K562 (cell line): ENCODE data around the gene IRX3. TPM values are rescaled to one million over a fixed set of nuclear protein-coding genes. Genes with fewer than 3 reads are reported as not detected.

Source experiments
- GTF2A2 ChIP-seq: IDR thresholded peaks from 2 replicates; pipeline ENCODE4 v1.6.1; 2016; ENCODE audit warnings: mild to moderate bottlenecking, missing genetic modification characterization, missing compliant biosample characterization
- SMARCA5 ChIP-seq: fragments of 450-650 bp; IDR thresholded peaks from 2 replicates; pipeline ENCODE4 v1.6.1; 2016
- TSHZ1 ChIP-seq: fragments of 250-450 bp; sonication (Bioruptor Pico); IDR thresholded peaks from 2 replicates; pipeline ENCODE4 v1.4.0; 2020; ENCODE audit warnings: mild to moderate bottlenecking, moderate library complexity
- ZNF121 ChIP-seq: sonication (generic); formaldehyde crosslinking; conservative IDR thresholded peaks from 2 replicates; pipeline ENCODE4 v1.8.0; 2022; ENCODE audit warnings: missing genetic modification reagents
- polyA plus RNA-seq, 8 experiments: library from polyadenylated mRNA; depleted of rRNA in 4 of 8; stranded (reverse) in 5 of 8; unstranded in 3 of 8; fragments of >200 nt; fragmentation: Nextera tagmentation in 2 of 8; fragmentation: Illumina TruSeq in 1 of 8; extraction: Ambion mirVana in 2 of 8; extraction: Trizol in 1 of 8; gene quantifications; 2 replicates each; pipeline versions ENCODE4 v1.2.1 to v1.2.3, GENCODE V29; 2011 to 2014; ENCODE audit warnings: inconsistent platforms in 1 of 8, missing spikeins in 1 of 8
- total RNA-seq, 7 experiments: library from RNA; depleted of rRNA in 6 of 7; stranded (reverse); fragments of >200 nt in 6 of 7; fragmentation: Illumina TruSeq in 2 of 7; extraction: Trizol in 2 of 7; gene quantifications; 2 replicates each; pipeline versions ENCODE4 v1.2.1 to v1.2.3, GENCODE V29; 2011 to 2021; ENCODE audit warnings: low replicate concordance in 1 of 7
- TF ChIP-seq, protein P1 (sequence below): sonication (generic); formaldehyde crosslinking; IDR thresholded peaks from 2 replicates; pipeline ENCODE4 v1.9.0; 2022; ENCODE audit warnings: mild to moderate bottlenecking, missing genetic modification reagents
- TF ChIP-seq, protein P2 (sequence below): sonication (generic); formaldehyde crosslinking; IDR thresholded peaks from 2 replicates; pipeline ENCODE4 v1.8.1; 2023; ENCODE audit warnings: mild to moderate bottlenecking, missing genetic modification reagents

The IRX3 gene
- total and polyA plus RNA-seq, 9 of the 15 experiments (the other 6 are each of a cell fraction or from before 2014, with no cell fraction given) = not detected

DNA sequence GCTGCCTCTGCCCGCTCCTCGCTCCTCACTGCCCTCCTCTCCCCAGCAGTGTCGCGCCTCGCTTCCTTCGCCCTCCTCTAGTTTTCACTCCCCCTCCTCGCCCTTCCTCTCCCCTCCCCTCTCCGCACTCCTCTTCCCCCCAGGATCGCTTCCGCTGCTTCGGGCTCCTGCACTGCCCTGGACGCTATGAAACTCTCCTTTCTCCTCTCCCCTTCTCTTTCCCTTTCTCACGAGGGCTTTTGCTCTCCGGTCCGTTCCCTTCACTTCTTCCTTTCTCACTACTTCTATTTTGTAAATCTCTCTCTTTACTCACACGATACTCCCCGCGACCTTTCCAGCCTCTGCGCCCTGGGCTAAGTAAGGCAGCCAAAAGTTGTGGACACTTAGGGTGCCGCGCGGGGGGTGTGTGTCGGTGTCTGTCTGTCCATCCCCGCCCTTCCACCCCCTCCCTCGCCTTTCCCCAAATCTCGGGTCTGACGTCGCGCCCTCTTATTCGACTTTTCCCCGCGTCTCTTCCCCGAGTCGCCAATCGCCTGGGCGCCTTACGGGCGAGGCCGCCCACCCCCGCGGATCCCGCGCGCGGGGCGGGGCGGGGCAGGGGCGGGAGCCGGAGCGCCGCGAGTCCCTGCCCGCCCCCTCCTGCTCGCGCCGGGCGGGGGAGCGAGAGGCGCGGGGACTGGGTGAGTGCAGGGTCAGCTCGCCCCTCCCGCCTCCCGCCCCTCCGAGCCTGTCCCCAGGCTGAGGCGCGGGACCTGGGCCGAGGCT, at the start of gene IRX3 (continued):
- TF ChIP-seq TSHZ1 (CRISPR knock-in tag) (no peak), GTF2A2 (tag) (no peak), ZNF121 (CRISPR knock-in tag) (no peak), SMARCA5 (no peak)
- TF ChIP-seq, protein P1, sequence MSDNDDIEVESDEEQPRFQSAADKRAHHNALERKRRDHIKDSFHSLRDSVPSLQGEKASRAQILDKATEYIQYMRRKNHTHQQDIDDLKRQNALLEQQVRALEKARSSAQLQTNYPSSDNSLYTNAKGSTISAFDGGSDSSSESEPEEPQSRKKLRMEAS (CRISPR knock-in tag) = no peak
- TF ChIP-seq, protein P2, sequence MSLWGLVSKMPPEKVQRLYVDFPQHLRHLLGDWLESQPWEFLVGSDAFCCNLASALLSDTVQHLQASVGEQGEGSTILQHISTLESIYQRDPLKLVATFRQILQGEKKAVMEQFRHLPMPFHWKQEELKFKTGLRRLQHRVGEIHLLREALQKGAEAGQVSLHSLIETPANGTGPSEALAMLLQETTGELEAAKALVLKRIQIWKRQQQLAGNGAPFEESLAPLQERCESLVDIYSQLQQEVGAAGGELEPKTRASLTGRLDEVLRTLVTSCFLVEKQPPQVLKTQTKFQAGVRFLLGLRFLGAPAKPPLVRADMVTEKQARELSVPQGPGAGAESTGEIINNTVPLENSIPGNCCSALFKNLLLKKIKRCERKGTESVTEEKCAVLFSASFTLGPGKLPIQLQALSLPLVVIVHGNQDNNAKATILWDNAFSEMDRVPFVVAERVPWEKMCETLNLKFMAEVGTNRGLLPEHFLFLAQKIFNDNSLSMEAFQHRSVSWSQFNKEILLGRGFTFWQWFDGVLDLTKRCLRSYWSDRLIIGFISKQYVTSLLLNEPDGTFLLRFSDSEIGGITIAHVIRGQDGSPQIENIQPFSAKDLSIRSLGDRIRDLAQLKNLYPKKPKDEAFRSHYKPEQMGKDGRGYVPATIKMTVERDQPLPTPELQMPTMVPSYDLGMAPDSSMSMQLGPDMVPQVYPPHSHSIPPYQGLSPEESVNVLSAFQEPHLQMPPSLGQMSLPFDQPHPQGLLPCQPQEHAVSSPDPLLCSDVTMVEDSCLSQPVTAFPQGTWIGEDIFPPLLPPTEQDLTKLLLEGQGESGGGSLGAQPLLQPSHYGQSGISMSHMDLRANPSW = no peak
